Coronary artery (tissue), 2 donors: ENCODE measurements around the gene PROB1.
A peak's percentile ranks its signal among the peaks of the same experiment; 100 is the strongest.

Source experiments
- DNase-seq: peaks from one replicate; pipeline ENCODE4 v3.0.0-alpha.2; 2017; ENCODE audit warnings: low spot score
- H3K27ac ChIP-seq, 2 donors: fragments of 200-600 bp; sonication (generic); one replicate each; pipeline ENCODE4 v1.5.1; 2016 to 2019
- H3K4me3 ChIP-seq: fragments of 200-600 bp; sonication (generic); 2 replicates; pipeline ENCODE4 v1.5.1; 2016; ENCODE audit warnings: mild to moderate bottlenecking, moderate library complexity
- CTCF ChIP-seq: fragments of 200-600 bp; sonication (generic); IDR thresholded peaks from one replicate; pipeline ENCODE4 v1.5.1; 2019; ENCODE audit warnings: antibody characterized with exemption

The PROB1 gene

GRCh38 chr5:139381837-139382761 lies 12.8 kb downstream of the PROB1 start:
- no peak for TF ChIP-seq CTCF
- Histone ChIP-seq H3K4me3 (no peak overlapping the region), H3K27ac (no peak overlapping the region)
- peak; percentile 62 for DNase-seq

- no peak for TF ChIP-seq CTCF
- H3K4me3 ChIP-seq, result no peak overlapping the region
- H3K27ac ChIP-seq, result no peak overlapping the region
- DNase-seq, result no peak
These were observed 15.1 kb downstream of the PROB1 start for GRCh38 chr5:139379626-139380449.

GRCh38 chr5:139378941-139379361 lies 16.0 kb downstream of the PROB1 start:
- DNase-seq, result no peak
- no peak overlapping the region for H3K4me3 ChIP-seq
- TF ChIP-seq CTCF, result no peak
- H3K27ac ChIP-seq, result no peak overlapping the region

- TF ChIP-seq CTCF, result no peak
- no peak for DNase-seq
- no peak overlapping the region for H3K4me3 ChIP-seq
- no peak overlapping the region for H3K27ac ChIP-seq
These were observed 16.6 kb downstream of the PROB1 start for GRCh38 chr5:139378101-139378825.

GRCh38 chr5:139377226-139377625 lies 17.7 kb downstream of the PROB1 start:
- TF ChIP-seq CTCF, result no peak
- no peak for DNase-seq
- no peak overlapping the region for H3K27ac ChIP-seq
- no peak overlapping the region for H3K4me3 ChIP-seq

GRCh38 chr5:139376364-139376763 lies 18.5 kb downstream of the PROB1 start:
- no peak overlapping the region for H3K27ac ChIP-seq
- no peak for DNase-seq
- no peak for TF ChIP-seq CTCF
- no peak overlapping the region for H3K4me3 ChIP-seq
